ENCODE data around the gene CREB5. TPM values are rescaled to one million over a fixed set of nuclear protein-coding genes. Genes with fewer than 3 reads are reported as not detected.

CREB5 gene
- total and polyA plus RNA-seq, 2 of the 8 experiments (the other 6 are each of a cell fraction or from before 2014, with no cell fraction given) = 2.4 to 2.7 TPM

- Histone ChIP-seq H3K4me3 (ENCODE audit: extremely low read depth in 1 of 4, insufficient read depth in 2 of 4, low read depth in 3 of 4, low read length in 4 of 4) (no peak overlapping the region), H3K79me2 (ENCODE audit: control insufficient read depth in 1 of 2, insufficient read depth in 2 of 2, low read length in 2 of 2) (no peaks in the 10 kb centered on the region), H2BK20ac (ENCODE audit: low read length) (no peak overlapping the region), H3K9me3 (ENCODE audit: insufficient read depth in 2 of 2, low read depth in 1 of 2, low read length in 1 of 2) (no peaks in the 10 kb centered on the region), H3K23me2 (ENCODE audit: low read depth, low read length) (no peaks in the 10 kb centered on the region), H4K20me1 (replicated peaks in 1 of 2; ENCODE audit: control insufficient read depth in 1 of 2, insufficient read depth in 2 of 2, low read length in 2 of 2) (no peaks in the 10 kb centered on the region), H2AK5ac (ENCODE audit: low read depth, low read length) (no peak overlapping the region), H4K8ac (ENCODE audit: extremely low read depth, insufficient read depth, low read length) (no peak overlapping the region), H4K5ac (ENCODE audit: insufficient read length, low read depth, low read length) (no peak overlapping the region), H2BK5ac (ENCODE audit: low read depth, low read length) (no peak overlapping the region), H3K23ac (ENCODE audit: insufficient read length) (no peak overlapping the region), H3K4me1 (replicated peaks in 1 of 4; ENCODE audit: control insufficient read depth in 3 of 4, insufficient read depth in 4 of 4, low read length in 3 of 4) (peaks cover 10 to 28% (median 22%) of the 10 kb centered on the region in 4 experiments), H3K27ac (ENCODE audit: low read depth, low read length) (no peak overlapping the region), H2AFZ (ENCODE audit: low read length) (no peak overlapping the region), H2BK120ac (replicated peaks; ENCODE audit: low read depth, low read length) (no peak overlapping the region), H3K27me3 (replicated peaks in 1 of 4; ENCODE audit: control insufficient read depth in 3 of 4, extremely low read depth in 1 of 4, insufficient read depth in 3 of 4, low read length in 3 of 4) (no peaks in the 10 kb centered on the region), H3K14ac (ENCODE audit: insufficient read length) (no peak overlapping the region), H3K9ac (replicated peaks in 1 of 4; ENCODE audit: extremely low read depth in 1 of 4, low read depth in 3 of 4, low read length in 3 of 4) (no peak overlapping the region), H3K36me3 (ENCODE audit: control insufficient read depth in 2 of 4, insufficient read depth in 4 of 4, low read length in 3 of 4) (no peaks in the 10 kb centered on the region), H3K4ac (replicated peaks; ENCODE audit: insufficient read length, low read depth, low read length) (no peak overlapping the region), H3K4me2 (ENCODE audit: insufficient read depth in 1 of 2, low read depth in 2 of 2, low read length in 2 of 2) (peak overlapping the region; percentile 34 to 40; a peak in 1 of 4 replicates), H4K91ac (replicated peaks; ENCODE audit: insufficient read length, low read length) (no peak overlapping the region), H2BK15ac (ENCODE audit: low read length) (no peak overlapping the region), H2BK12ac (ENCODE audit: low read depth, low read length) (no peak overlapping the region), H3K18ac (ENCODE audit: extremely low read depth, low read length) (no peak overlapping the region), H3K56ac (replicated peaks; ENCODE audit: insufficient read length, low read depth, low read length) (no peak overlapping the region), H3K79me1 (ENCODE audit: low read depth, low read length) (no peaks in the 10 kb centered on the region)
- ChIA-PET POLR2A (ENCODE audit: partially characterized antibody) (no interaction called here), CTCF (ENCODE audit: partially characterized antibody) (no interaction called here)
- TF ChIP-seq BACH1 (IDR thresholded peaks at IDR 0.05; ENCODE audit: low read length) (no peak), KDM5A (IDR thresholded peaks at IDR 0.05; ENCODE audit: low read length) (no peak), EP300 (IDR thresholded peaks at IDR 0.05; ENCODE audit: borderline replicate concordance in 1 of 2, low read depth in 2 of 2, low read length in 2 of 2) (no peak), JUND (IDR thresholded peaks at IDR 0.05; ENCODE audit: low read length) (no peak), YY1 (IDR thresholded peaks at IDR 0.05; ENCODE audit: low read depth, low read length) (no peak), SRF (IDR thresholded peaks at IDR 0.05; ENCODE audit: low read depth, low read length) (no peak)
- FAIRE-seq (no peak), DNase-seq (ENCODE audit: low read depth in 1 of 2, low spot score in 2 of 2) (no peak)
- 74% methylated on average over 4 of the region's 4 CpGs; no CpG with 5 or more reads in 1 of the 2 experiments for WGBS, 2 experiments (ENCODE audit: extremely low coverage in 1 of 2, insufficient coverage in 1 of 2, insufficient read length in 1 of 2, insufficient replicate concordance in 2 of 2, low coverage in 1 of 2, low lambda C conversion rate in 2 of 2, missing lambda C conversion rate in 1 of 2)
Measured at GRCh38 chr7:28484606-28484935, 72.3 kb downstream of the CREB5 start.
